Chondrocyte (in vitro differentiated cells): ENCODE results near the gene ZNF217. TPM values are rescaled to one million over a fixed set of nuclear protein-coding genes. Genes with fewer than 3 reads are reported as not detected.
"Not testable (repeated sequence)": the region's sequence is repeated elsewhere in the genome, so short reads cannot be mapped to it uniquely, and the experiment has no call there.

ENCODE experiments used
- DNase-seq: peaks from one replicate; pipeline ENCODE4 v3.0.0; 2021; ENCODE audit warnings: mixed read lengths, low spot score
- H3K27ac Mint-ChIP-seq: one replicate; pipeline ENCODE4 v1.8.0; 2021; ENCODE audit warnings: mild to moderate bottlenecking, moderate library complexity, mixed read lengths; ENCODE audit not compliant: unreplicated experiment
- H3K27me3 Mint-ChIP-seq: 2 replicates; pipeline ENCODE4 v1.8.0; 2021; ENCODE audit warnings: low read depth, mixed read lengths
- H3K36me3 Mint-ChIP-seq: 2 replicates; pipeline ENCODE4 v1.8.0; 2021; ENCODE audit warnings: low read depth, mixed read lengths
- H3K4me1 Mint-ChIP-seq: 2 replicates; pipeline ENCODE4 v1.8.0; 2021; ENCODE audit warnings: low read depth, mild to moderate bottlenecking, mixed read lengths
- H3K4me3 Mint-ChIP-seq: one replicate; pipeline ENCODE4 v1.8.0; 2021; ENCODE audit warnings: mild to moderate bottlenecking, moderate library complexity, mixed read lengths; ENCODE audit not compliant: unreplicated experiment
- H3K9me3 Mint-ChIP-seq: 2 replicates; pipeline ENCODE4 v1.8.0; 2021; ENCODE audit warnings: low read depth, mixed read lengths
- total RNA-seq: library from RNA; stranded (reverse); gene quantifications from 3 replicates; pipeline ENCODE4 v1.2.1, GENCODE V29; 2021
- TF ChIP-seq, protein P1 (sequence below): fragments of 200-600 bp; sonication (generic); IDR thresholded peaks from 2 replicates; pipeline ENCODE4 v1.5.0; 2021; ENCODE audit warnings: antibody characterized with exemption, mild to moderate bottlenecking, moderate library complexity

Gene ZNF217
- total RNA-seq, 1 donor from 2014 or later, result 28.7 TPM

DNA sequence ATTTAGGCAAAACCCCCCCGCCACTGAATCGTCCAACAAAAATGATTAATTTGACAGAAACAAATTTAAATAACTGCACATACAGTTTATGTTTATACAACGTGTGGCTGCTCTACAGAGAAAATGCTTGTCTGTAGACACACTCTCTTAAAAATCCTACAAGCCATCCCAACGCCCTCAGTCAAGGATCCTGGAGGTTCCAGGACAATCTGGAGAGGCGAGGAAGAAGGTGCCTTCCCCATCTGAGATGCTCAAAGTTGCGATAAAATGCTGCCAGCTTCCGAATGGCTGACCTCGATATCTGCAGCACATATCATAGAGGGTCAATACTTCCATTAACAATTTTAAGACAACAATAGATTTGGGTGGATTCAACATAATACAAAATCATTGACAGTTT lies 25.3 kb downstream of the ZNF217 start:
- Mint-ChIP-seq H3K9me3 (no peaks in the 10 kb centered on the region), H3K27ac (no peak overlapping the region), H3K4me1 (no peaks in the 10 kb centered on the region), H3K27me3 (no peaks in the 10 kb centered on the region), H3K4me3 (no peak overlapping the region), H3K36me3 (peaks cover 31% of the 10 kb centered on the region)
- TF ChIP-seq, protein P1, sequence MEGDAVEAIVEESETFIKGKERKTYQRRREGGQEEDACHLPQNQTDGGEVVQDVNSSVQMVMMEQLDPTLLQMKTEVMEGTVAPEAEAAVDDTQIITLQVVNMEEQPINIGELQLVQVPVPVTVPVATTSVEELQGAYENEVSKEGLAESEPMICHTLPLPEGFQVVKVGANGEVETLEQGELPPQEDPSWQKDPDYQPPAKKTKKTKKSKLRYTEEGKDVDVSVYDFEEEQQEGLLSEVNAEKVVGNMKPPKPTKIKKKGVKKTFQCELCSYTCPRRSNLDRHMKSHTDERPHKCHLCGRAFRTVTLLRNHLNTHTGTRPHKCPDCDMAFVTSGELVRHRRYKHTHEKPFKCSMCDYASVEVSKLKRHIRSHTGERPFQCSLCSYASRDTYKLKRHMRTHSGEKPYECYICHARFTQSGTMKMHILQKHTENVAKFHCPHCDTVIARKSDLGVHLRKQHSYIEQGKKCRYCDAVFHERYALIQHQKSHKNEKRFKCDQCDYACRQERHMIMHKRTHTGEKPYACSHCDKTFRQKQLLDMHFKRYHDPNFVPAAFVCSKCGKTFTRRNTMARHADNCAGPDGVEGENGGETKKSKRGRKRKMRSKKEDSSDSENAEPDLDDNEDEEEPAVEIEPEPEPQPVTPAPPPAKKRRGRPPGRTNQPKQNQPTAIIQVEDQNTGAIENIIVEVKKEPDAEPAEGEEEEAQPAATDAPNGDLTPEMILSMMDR, result no peak
- no peak for DNase-seq

DNA sequence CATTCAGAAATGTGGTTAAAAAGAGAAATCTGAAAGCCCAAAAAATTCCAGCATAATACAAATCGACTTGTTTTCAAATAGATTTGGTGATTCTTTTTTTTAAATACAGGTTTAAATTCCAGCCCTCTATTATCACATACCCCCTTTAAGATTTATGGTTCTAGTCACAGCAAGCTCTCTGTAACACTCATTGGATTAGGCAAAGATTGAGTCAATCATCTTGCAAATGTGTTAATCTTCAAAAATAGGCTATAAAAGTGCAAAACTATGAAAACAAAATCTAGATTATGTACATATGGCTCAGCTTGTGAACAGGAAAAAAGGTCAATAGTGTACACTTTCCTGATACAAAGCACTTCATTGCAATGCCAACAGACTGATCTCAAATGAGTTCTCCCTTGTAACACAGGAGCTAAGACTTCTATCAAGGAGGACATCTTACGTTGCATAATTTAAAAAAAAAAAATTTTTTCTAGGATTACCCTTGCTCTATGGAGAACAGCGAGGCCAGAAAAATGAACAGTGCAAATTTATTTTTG lies 26.2 kb downstream of the ZNF217 start:
- Mint-ChIP-seq H3K36me3 (peaks cover 31% of the 10 kb centered on the region), H3K27me3 (no peaks in the 10 kb centered on the region), H3K4me3 (no peak overlapping the region), H3K27ac (peak overlapping the region; percentile 34), H3K4me1 (no peaks in the 10 kb centered on the region), H3K9me3 (no peaks in the 10 kb centered on the region)
- DNase-seq, result no peak
- TF ChIP-seq, protein P1, result no peak

DNA sequence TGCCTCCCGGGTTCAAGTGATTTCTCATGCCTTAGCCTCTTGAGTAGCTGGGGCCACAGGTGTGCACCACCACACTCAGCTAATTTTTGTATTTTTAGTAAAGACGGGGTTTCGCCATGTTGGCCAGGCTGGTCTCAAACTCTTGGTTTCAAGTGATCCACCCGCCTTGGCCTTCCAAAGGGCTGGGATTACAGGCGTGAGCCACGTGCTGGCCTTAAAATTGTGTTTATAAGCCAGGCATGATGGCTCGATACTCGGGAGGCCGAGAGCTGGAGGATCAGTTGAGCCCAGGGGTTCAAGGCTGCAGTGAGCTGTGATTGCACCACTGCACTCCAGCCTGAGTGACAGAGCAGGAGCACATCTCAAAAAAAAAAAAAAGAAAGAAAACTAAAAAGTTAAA lies 27.0 kb downstream of the ZNF217 start:
- H3K27me3 Mint-ChIP-seq, H3K4me3 Mint-ChIP-seq, H3K4me1 Mint-ChIP-seq, DNase-seq, H3K9me3 Mint-ChIP-seq, H3K27ac Mint-ChIP-seq: not testable (repeated sequence)
- H3K36me3 Mint-ChIP-seq, result peaks cover 24% of the 10 kb centered on the region

DNA sequence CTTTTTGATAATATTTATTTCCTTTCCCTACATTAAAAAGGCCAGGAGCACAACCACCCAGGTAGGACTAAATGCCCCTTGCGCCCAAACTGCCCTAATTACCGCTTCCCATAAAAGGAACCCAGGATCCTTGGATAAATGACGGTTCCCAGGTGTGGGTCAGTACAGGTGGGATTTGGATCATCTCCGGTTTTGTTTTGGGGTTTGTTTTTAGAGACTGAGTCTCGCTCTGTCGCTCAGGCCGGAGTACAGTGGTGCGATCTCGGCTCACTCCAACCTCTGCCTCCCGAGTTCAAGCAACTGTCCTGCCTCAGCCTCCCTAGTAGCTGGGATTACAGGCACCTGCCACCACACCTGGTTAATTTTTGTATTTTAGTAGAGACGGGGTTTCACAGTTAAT lies 28.4 kb downstream of the ZNF217 start:
- Mint-ChIP-seq H3K4me3 (no peak overlapping the region), H3K27ac (no peak overlapping the region), H3K36me3 (peaks cover 21% of the 10 kb centered on the region)

DNA sequence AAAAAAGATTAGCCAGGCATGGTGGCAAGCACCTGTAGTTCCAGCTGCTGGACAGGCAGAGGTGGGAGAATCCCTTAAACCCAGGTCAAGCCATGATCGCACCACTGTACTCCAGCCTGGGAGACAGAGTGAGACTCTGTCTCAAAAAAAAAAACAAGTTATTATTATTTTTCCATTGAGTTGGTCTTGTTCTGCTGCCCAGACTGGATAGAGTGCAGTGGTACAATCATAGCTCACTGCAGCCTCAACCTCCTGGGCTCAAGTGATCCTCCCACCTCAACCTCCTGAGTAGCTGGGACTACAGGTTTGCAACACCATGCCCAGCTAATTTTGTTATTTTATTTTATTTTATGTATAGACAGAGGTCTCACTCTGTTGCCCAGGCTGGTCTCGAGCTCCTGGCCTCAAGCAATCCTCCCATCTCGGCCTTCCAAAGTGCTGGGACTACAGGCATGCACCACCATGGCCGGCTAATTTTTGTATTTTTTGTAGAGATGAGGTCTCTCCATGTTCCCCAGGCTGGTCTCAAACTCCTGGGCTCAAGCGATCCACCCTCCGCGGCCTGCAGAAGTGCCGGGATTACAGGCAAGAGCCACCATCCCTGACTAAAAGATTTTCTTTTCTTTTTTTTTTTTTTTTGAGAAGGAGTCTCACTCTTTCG lies 31.4 kb downstream of the ZNF217 start:
- H3K27ac Mint-ChIP-seq, result peak overlapping the region; percentile 22

More for the DNA sequence above, 28.4 kb downstream of the ZNF217 start:
- no peaks in the 10 kb centered on the region for H3K9me3 Mint-ChIP-seq
- no peak for DNase-seq
- no peaks in the 10 kb centered on the region for H3K27me3 Mint-ChIP-seq
- H3K4me1 Mint-ChIP-seq, result no peaks in the 10 kb centered on the region
- TF ChIP-seq, protein P1, result no peak

DNA sequence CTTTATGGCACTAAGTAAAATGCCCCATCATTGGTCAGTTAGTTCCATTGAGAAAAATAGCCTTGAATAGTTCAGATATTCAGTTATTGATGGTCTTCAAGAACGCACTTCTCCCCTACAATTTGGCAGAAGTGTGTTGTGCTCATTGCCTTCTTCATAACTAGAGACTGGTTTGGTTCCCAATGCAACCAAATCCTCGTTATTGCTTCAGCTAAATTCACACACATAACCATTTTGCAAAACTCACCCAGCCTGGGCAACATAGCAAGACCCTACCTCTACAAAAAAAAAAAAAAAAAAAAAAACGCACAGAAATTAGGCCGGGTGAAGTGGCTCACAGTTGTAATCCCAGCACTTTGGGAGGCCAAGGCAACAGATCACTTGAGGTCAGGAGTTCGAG lies 32.1 kb downstream of the ZNF217 start:
- Mint-ChIP-seq H3K4me3 (no peak overlapping the region), H3K4me1 (no peaks in the 10 kb centered on the region), H3K36me3 (peaks cover 8% of the 10 kb centered on the region), H3K27me3 (no peaks in the 10 kb centered on the region), H3K9me3 (no peaks in the 10 kb centered on the region), H3K27ac (no peak overlapping the region)
- no peak for DNase-seq
- TF ChIP-seq, protein P1, result no peak

More for the DNA sequence above, 31.4 kb downstream of the ZNF217 start:
- not testable (repeated sequence) for H3K4me3 Mint-ChIP-seq, H3K4me1 Mint-ChIP-seq, H3K36me3 Mint-ChIP-seq, H3K9me3 Mint-ChIP-seq, H3K27me3 Mint-ChIP-seq, DNase-seq
